HT1080 (cell line): ENCODE data around the gene DGCR6. TPM values are rescaled to one million over a fixed set of nuclear protein-coding genes. Genes with fewer than 3 reads are reported as not detected.
"Not testable (repeated sequence)": the region's sequence is repeated elsewhere in the genome, so short reads cannot be mapped to it uniquely, and the experiment has no call there.

ENCODE experiments used
- DNase-seq: peaks from one replicate; pipeline ENCODE4 v3.0.0-alpha.2; 2015; ENCODE audit warnings: low read depth
- total RNA-seq: library from RNA; depleted of rRNA; stranded (reverse); fragments of >200 nt; shearing (Covaris generic); gene quantifications from 2 replicates; pipeline ENCODE4 v1.2.3, GENCODE V29; 2014; rRNA removed

Gene DGCR6
- total RNA-seq, 1 experiment from 2014 or later: 0.88 TPM

- not testable (repeated sequence) for DNase-seq
Observed at GRCh38 chr22:18959741-18960140, 53.6 kb downstream of the DGCR6 start.

DNA sequence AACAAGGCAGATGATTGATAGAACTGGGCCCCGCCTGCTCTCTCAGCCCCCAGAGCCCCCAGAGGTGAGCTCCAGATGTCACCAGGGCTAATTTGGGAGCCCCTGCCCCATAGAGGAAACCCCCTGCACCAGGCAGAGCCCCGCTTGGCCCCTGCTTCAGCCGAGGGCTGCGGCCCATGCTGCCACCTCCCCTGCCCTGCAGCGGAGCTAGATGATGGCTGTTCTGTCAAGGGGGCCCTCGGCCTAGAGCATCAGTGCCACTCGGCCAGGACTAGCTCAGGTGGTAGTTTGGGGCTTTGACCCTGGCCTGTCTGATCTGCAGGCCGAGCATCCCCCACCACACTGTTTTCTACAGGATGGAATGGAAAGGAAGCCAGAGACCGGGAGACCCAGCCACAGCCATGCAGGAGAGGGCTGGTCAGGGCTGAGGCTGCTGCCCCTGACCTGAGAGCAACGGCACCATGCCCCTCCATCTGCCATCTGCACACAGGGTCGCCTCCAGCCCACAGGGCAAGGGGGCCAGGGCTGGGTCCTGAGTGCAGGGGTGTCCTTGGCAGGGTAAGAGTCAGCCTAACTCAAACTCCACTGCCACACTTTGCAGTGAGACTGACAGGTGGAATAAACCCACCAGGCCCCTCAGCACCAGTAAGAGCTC lies 54.2 kb downstream of the DGCR6 start:
- not testable (repeated sequence) for DNase-seq

DNA sequence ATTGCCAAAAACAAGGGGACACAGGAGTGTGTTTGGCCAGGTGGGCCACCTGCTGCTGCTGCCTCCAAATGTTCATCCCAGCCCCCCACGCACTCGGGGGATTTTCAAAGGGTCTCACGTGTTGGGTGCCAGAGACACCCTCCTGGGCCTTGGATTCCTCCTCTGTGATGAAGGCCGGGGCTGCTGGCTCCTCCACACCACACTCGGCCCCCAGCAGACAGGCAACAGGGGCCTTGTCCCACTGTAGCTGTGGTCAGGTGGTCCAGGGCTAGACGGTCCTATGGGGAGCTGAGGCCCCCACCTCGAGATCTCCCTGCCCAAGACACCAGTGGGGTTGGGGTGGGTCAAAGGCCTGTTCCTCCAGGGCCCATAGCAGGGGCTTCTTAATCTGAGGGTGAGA lies 55.1 kb downstream of the DGCR6 start:
- not testable (repeated sequence) for DNase-seq

Other genes with a start within 250 kb of the DGCR6 start
- gene PRODH, start 30.0 kb downstream of the DGCR6 start, total RNA-seq: 0.03 and 0.06 TPM in 2 replicates
- gene DGCR2, start 216.1 kb downstream of the DGCR6 start, total RNA-seq: 29.9 and 33.6 TPM in 2 replicates
- gene TSSK2, start 225.0 kb downstream of the DGCR6 start, total RNA-seq: not detected in 2 replicates
- gene ESS2, start 238.3 kb downstream of the DGCR6 start, total RNA-seq: 12.6 and 16.8 TPM in 2 replicates
- not detected in 2 replicates for gene GSC2, start 244.0 kb downstream of the DGCR6 start, total RNA-seq